Neural crest cell (in vitro differentiated cells): ENCODE measurements around the gene NMB. TPM values are rescaled to one million over a fixed set of nuclear protein-coding genes. Genes with fewer than 3 reads are reported as not detected.
A peak's percentile ranks its signal among the peaks of the same experiment; 100 is the strongest.

Experiments used
- DNase-seq: peaks from one replicate; pipeline ENCODE4 v3.0.0; 2021; ENCODE audit warnings: low read depth, mixed read lengths, low spot score
- H3K27ac Mint-ChIP-seq: one replicate; pipeline ENCODE4 v1.8.0; 2021; ENCODE audit warnings: mild to moderate bottlenecking, mixed read lengths; ENCODE audit not compliant: unreplicated experiment
- H3K27me3 Mint-ChIP-seq: 2 replicates; pipeline ENCODE4 v1.8.0; 2021; ENCODE audit warnings: low read depth, mild to moderate bottlenecking, mixed read lengths
- H3K36me3 Mint-ChIP-seq: 2 replicates; pipeline ENCODE4 v1.8.0; 2021; ENCODE audit warnings: low read depth, mild to moderate bottlenecking, mixed read lengths
- H3K4me1 Mint-ChIP-seq: 2 replicates; pipeline ENCODE4 v1.8.0; 2021; ENCODE audit warnings: mixed read lengths
- H3K4me3 Mint-ChIP-seq: one replicate; pipeline ENCODE4 v1.8.0; 2021; ENCODE audit warnings: mild to moderate bottlenecking, mixed read lengths
- H3K9me3 Mint-ChIP-seq: 2 replicates; pipeline ENCODE4 v1.8.0; 2021; ENCODE audit warnings: mixed read lengths
- CTCF ChIP-seq: fragments of 200-600 bp; sonication (generic); conservative IDR thresholded peaks from 2 replicates; pipeline ENCODE4 v1.5.0; 2021; ENCODE audit warnings: antibody characterized with exemption, mild to moderate bottlenecking
- long read RNA-seq: library from polyadenylated mRNA; unstranded; transcript quantifications from one replicate; pipeline ENCODE4 v2.0.0, GENCODE V29; 2020
- total RNA-seq: library from RNA; stranded (reverse); gene quantifications from 2 replicates; pipeline ENCODE4 v1.2.1, GENCODE V29; 2021

Gene NMB
- total RNA-seq: 4.0 and 4.9 TPM in 2 replicates
- long read RNA-seq, partial matches to known transcripts: 0 of 1 reads
- long read RNA-seq, other reads (novel, unspliced or antisense): 1 of 1 reads

- Mint-ChIP-seq H3K9me3 (no peaks in the 10 kb centered on the region), H3K4me1 (peaks cover 32% of the 10 kb centered on the region), H3K4me3 (peak within 1 kb of the TSS; percentile 100), H3K36me3 (no peaks in the 10 kb centered on the region), H3K27ac (no peak within 1 kb of the TSS), H3K27me3 (peaks cover 3% of the 10 kb centered on the region)
- TF ChIP-seq CTCF: peak; percentile 72
- DNase-seq: peak; percentile 68
These were observed at the start of gene NMB for GRCh38 chr15:84658080-84658787. Gene NMB, minus strand, starts transcription at chr15:84658199. Its CDS starts 47 bp downstream, at chr15:84658152.

- Mint-ChIP-seq H3K27me3 (no peaks in the 10 kb centered on the region), H3K4me3 (no peak overlapping the region), H3K9me3 (no peaks in the 10 kb centered on the region), H3K27ac (no peak overlapping the region), H3K36me3 (peaks cover 3% of the 10 kb centered on the region), H3K4me1 (peaks cover 4% of the 10 kb centered on the region)
- DNase-seq: no peak
- TF ChIP-seq CTCF: no peak
These were observed 45.8 kb upstream of the NMB start for GRCh38 chr15:84703808-84704207.

- no peak for DNase-seq
- Mint-ChIP-seq H3K9me3 (no peaks in the 10 kb centered on the region), H3K4me1 (peaks cover 4% of the 10 kb centered on the region), H3K4me3 (no peak overlapping the region), H3K27ac (no peak overlapping the region), H3K27me3 (no peaks in the 10 kb centered on the region), H3K36me3 (peaks cover 2% of the 10 kb centered on the region)
- no peak for TF ChIP-seq CTCF
These were observed 45.0 kb upstream of the NMB start for GRCh38 chr15:84702961-84703482.

- Mint-ChIP-seq H3K27ac (peak overlapping the region; percentile 43), H3K9me3 (no peaks in the 10 kb centered on the region), H3K4me3 (no peak overlapping the region), H3K4me1 (peaks cover 4% of the 10 kb centered on the region), H3K36me3 (no peaks in the 10 kb centered on the region), H3K27me3 (no peaks in the 10 kb centered on the region)
- no peak for DNase-seq
- no peak for TF ChIP-seq CTCF
These were observed 41.7 kb upstream of the NMB start for GRCh38 chr15:84699538-84700191.

- peaks cover 4% of the 10 kb centered on the region for H3K4me1 Mint-ChIP-seq
- H3K27me3 Mint-ChIP-seq: no peaks in the 10 kb centered on the region
- H3K9me3 Mint-ChIP-seq: no peaks in the 10 kb centered on the region
- no peaks in the 10 kb centered on the region for H3K36me3 Mint-ChIP-seq
- TF ChIP-seq CTCF: no peak
- no peak overlapping the region for H3K4me3 Mint-ChIP-seq
- no peak overlapping the region for H3K27ac Mint-ChIP-seq
- no peak for DNase-seq
These were observed 39.4 kb upstream of the NMB start for GRCh38 chr15:84697236-84697990.
